Lung (tissue), 12 donors: ENCODE measurements around the gene GRID1. TPM values are rescaled to one million over a fixed set of nuclear protein-coding genes. Genes with fewer than 3 reads are reported as not detected.

Source experiments
- ATAC-seq: fragments of 200-7000 bp; cut with Tn5 transposase; one replicate; pipeline ENCODE4 v1.9.1; 2020; ENCODE audit warnings: moderate number of reproducible peaks; ENCODE audit not compliant: insufficient read depth, low FRiP score
- DNase-seq, 3 donors: peaks; one replicate each; pipeline ENCODE4 v3.0.0-alpha.2; 2013 to 2017
- H3K27ac ChIP-seq, 2 donors: one replicate each; pipeline ENCODE4 v1.5.1; 2013; ENCODE audit warnings: mild to moderate bottlenecking in 2 of 2, moderate library complexity in 2 of 2, control low read depth in 1 of 2, inconsistent platforms in 1 of 2, low read depth in 1 of 2, low read length in 1 of 2
- H3K27me3 ChIP-seq, 3 donors: one replicate each; pipeline ENCODE4 v1.5.1; 2013; ENCODE audit warnings: low read length in 2 of 3; ENCODE audit not compliant: control insufficient read depth in 3 of 3, insufficient read depth in 3 of 3
- H3K36me3 ChIP-seq, 4 donors: one replicate each; pipeline ENCODE4 v1.5.1; 2013; ENCODE audit warnings: low read length in 4 of 4, mild to moderate bottlenecking in 1 of 4, moderate library complexity in 1 of 4; ENCODE audit not compliant: control insufficient read depth in 4 of 4, insufficient read depth in 4 of 4
- H3K4me1 ChIP-seq, 5 donors: one replicate each; pipeline ENCODE4 v1.5.1; 2013; ENCODE audit warnings: low read length in 5 of 5, mild to moderate bottlenecking in 2 of 5, moderate library complexity in 1 of 5; ENCODE audit not compliant: control insufficient read depth in 5 of 5, insufficient read depth in 5 of 5
- H3K4me3 ChIP-seq: one replicate; pipeline ENCODE4 v1.5.1; 2013; ENCODE audit warnings: mild to moderate bottlenecking, control low read depth, moderate library complexity
- H3K9ac ChIP-seq, 2 donors: one replicate each; pipeline ENCODE4 v1.5.1; 2013; ENCODE audit warnings: low read length in 2 of 2, control low read depth in 1 of 2; ENCODE audit not compliant: insufficient read depth in 1 of 2
- H3K9me3 ChIP-seq, 4 donors: one replicate each; pipeline ENCODE4 v1.5.1; 2013; ENCODE audit warnings: low read length in 3 of 4, mild to moderate bottlenecking in 1 of 4, moderate library complexity in 1 of 4; ENCODE audit not compliant: control insufficient read depth in 4 of 4, insufficient read depth in 3 of 4
- CTCF ChIP-seq: IDR thresholded peaks from 2 replicates; pipeline ENCODE4 v1.5.1; 2012; ENCODE audit warnings: mild to moderate bottlenecking; ENCODE audit errors: control extremely low read depth, extremely low read depth
- WGBS, 2 donors: extraction: QIAGEN DNeasy Blood & Tissue Kit; methylation state at CpG; one replicate each; pipeline ENCODE4 v1.1.7; 2013; 5-methylcytosine and 5-hydroxymethylcytosine counted together
- polyA plus RNA-seq, 2 donors: library from polyadenylated mRNA; stranded (reverse); fragments of 200-250 nt; gene quantifications; one replicate each; pipeline ENCODE4 v1.2.1, GENCODE V29; 2013
- total RNA-seq, 2 donors: library from RNA; depleted of rRNA in 1 of 2; stranded (reverse); fragments of >200 nt in 1 of 2; gene quantifications; one replicate each; pipeline ENCODE4 v1.2.1, GENCODE V29; 2014 to 2021
- donor health status: control.
- donor health status: control.
- donor health status: Bipolar disorder and iron deficiency.
- donor health status: healthy.
- donor health status: DM: yes; HTN: yes; CAD: no.

Gene GRID1
- total and polyA plus RNA-seq, 4 donors = 1.1 to 3.6 (median 2.2) TPM

- no peak for DNase-seq
- no peak overlapping the region for H3K27ac ChIP-seq
- ATAC-seq = no peak
- H3K27me3 ChIP-seq = peaks cover 0 to 3% (median 0%) of the 10 kb centered on the region in 3 donors
- no peak for TF ChIP-seq CTCF
- no peaks in the 10 kb centered on the region for H3K36me3 ChIP-seq
- WGBS, 2 donors = 84 to 90% methylated on average over 7 of the region's 7 CpGs
- no peaks in the 10 kb centered on the region for H3K9me3 ChIP-seq
- peaks cover 0 to 3% (median 0%) of the 10 kb centered on the region in 5 donors for H3K4me1 ChIP-seq
- H3K9ac ChIP-seq = no peak overlapping the region
- H3K4me3 ChIP-seq = no peak overlapping the region
These were observed 137.2 kb downstream of the GRID1 start for GRCh38 chr10:86229376-86229775.

- 86 to 89% methylated on average over 6 of the region's 6 CpGs for WGBS, 2 donors
- no peak for TF ChIP-seq CTCF
- no peak for DNase-seq
These were observed 138.9 kb downstream of the GRID1 start for GRCh38 chr10:86227501-86228258.

GRCh38 chr10:86226781-86227201 lies 139.8 kb downstream of the GRID1 start:
- no peaks in the 10 kb centered on the region for H3K36me3 ChIP-seq
- H3K4me3 ChIP-seq = no peak overlapping the region
- no peak for TF ChIP-seq CTCF

More at GRCh38 chr10:86227501-86228258, 138.9 kb downstream of the GRID1 start:
- Histone ChIP-seq H3K27ac (no peak overlapping the region), H3K27me3 (no peaks in the 10 kb centered on the region), H3K9me3 (no peaks in the 10 kb centered on the region), H3K4me1 (peaks cover 0 to 3% (median 0%) of the 10 kb centered on the region in 5 donors), H3K9ac (no peak overlapping the region), H3K36me3 (no peaks in the 10 kb centered on the region), H3K4me3 (no peak overlapping the region)
- no peak for ATAC-seq

GRCh38 chr10:86226016-86226415 lies 140.6 kb downstream of the GRID1 start:
- H3K4me1 ChIP-seq = peaks cover 0 to 3% (median 0%) of the 10 kb centered on the region in 5 donors
- H3K9ac ChIP-seq = no peak overlapping the region
- no peaks in the 10 kb centered on the region for H3K36me3 ChIP-seq
- no peak overlapping the region for H3K27ac ChIP-seq
- H3K4me3 ChIP-seq = no peak overlapping the region
- no peak for TF ChIP-seq CTCF
- H3K9me3 ChIP-seq = no peaks in the 10 kb centered on the region
- no peak for ATAC-seq
- H3K27me3 ChIP-seq = no peaks in the 10 kb centered on the region
- WGBS, 2 donors = 86 to 96% methylated on average over 8 of the region's 8 CpGs
- DNase-seq = no peak

More at GRCh38 chr10:86226781-86227201, 139.8 kb downstream of the GRID1 start:
- DNase-seq (peak in 2 of 3 donors; percentile 2 to 14), ATAC-seq (no peak)
- H3K9ac ChIP-seq = no peak overlapping the region
- 73 to 76% methylated on average over 3 of the region's 3 CpGs for WGBS, 2 donors
- H3K27me3 ChIP-seq = no peaks in the 10 kb centered on the region
- H3K9me3 ChIP-seq = no peaks in the 10 kb centered on the region
- H3K4me1 ChIP-seq = peaks cover 0 to 3% (median 0%) of the 10 kb centered on the region in 5 donors
- H3K27ac ChIP-seq = no peak overlapping the region
